ENCODE results near the gene EBLN2. TPM values are rescaled to one million over a fixed set of nuclear protein-coding genes. Genes with fewer than 3 reads are reported as not detected.

Gene EBLN2
- total RNA-seq, 2 donors from 2014 or later = 3.1 to 4.0 TPM

DNA sequence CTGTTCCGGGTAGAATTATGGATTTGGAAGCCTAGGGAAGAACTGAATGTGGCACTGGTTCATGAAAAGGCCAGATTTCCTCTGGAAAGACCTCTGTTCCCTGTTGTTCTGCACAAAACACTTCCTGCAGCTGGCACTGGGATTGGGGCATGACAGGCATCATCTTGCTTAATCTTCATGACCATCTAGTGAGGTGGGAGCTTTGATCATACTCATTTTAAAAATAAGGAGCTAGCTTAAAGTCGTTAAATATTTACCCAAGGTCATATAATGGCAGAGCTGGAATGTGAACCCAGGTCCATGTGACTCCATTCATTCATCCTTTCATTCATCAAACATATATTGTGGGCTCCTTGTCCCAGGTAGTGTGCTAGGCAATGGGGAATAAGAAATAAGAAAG is 40.4 kb downstream of the EBLN2 start:
- TF ChIP-seq, protein P1, sequence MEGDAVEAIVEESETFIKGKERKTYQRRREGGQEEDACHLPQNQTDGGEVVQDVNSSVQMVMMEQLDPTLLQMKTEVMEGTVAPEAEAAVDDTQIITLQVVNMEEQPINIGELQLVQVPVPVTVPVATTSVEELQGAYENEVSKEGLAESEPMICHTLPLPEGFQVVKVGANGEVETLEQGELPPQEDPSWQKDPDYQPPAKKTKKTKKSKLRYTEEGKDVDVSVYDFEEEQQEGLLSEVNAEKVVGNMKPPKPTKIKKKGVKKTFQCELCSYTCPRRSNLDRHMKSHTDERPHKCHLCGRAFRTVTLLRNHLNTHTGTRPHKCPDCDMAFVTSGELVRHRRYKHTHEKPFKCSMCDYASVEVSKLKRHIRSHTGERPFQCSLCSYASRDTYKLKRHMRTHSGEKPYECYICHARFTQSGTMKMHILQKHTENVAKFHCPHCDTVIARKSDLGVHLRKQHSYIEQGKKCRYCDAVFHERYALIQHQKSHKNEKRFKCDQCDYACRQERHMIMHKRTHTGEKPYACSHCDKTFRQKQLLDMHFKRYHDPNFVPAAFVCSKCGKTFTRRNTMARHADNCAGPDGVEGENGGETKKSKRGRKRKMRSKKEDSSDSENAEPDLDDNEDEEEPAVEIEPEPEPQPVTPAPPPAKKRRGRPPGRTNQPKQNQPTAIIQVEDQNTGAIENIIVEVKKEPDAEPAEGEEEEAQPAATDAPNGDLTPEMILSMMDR (IDR thresholded peaks at IDR 0.05) = no peak
- no peaks in the 10 kb centered on the region for H3K27me3 ChIP-seq
- no peak for DNase-seq
- H3K4me3 ChIP-seq = no peak overlapping the region
- H3K9me3 ChIP-seq = no peaks in the 10 kb centered on the region
- no peak overlapping the region for H3K27ac ChIP-seq
- intact Hi-C loops (cut with DNase I) = loop anchor here (2.0 to 5.0 kb wide), 3 partner anchors 333 to 750 kb away; no protein-coding TSS in a partner anchor
- no peak overlapping the region for H3K9ac ChIP-seq (ENCODE audit: low read depth in 2 of 2, low read length in 2 of 2)
- no peaks in the 10 kb centered on the region for H3K36me3 ChIP-seq
- H3K4me1 ChIP-seq = no peaks in the 10 kb centered on the region

DNA sequence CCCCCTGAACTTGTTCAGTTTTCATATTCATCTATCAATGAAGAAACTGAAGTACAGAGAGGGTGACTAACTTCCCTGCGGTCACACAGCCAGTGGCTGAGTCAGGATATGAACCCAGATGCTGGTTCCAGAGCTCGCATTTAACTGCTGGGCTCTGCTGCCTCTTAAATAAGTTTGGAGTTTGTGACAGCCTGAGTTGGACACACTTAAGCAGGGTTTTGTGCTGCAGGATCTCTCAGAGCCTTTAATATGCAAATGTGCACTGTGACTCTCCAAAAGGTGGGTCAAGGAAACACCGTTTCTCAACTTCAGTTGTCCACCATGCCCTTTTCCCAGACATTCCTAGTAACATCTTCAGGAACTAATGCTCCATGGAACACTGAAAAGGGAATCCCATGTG is 45.8 kb downstream of the EBLN2 start:
- H3K4me3 ChIP-seq = no peak overlapping the region
- DNase-seq = no peak
- H3K9me3 ChIP-seq = no peaks in the 10 kb centered on the region
- H3K27ac ChIP-seq = no peak overlapping the region
- no peaks in the 10 kb centered on the region for H3K4me1 ChIP-seq
- intact Hi-C loops (cut with DNase I) = no loop called here
- no peak overlapping the region for H3K9ac ChIP-seq (ENCODE audit: low read depth in 2 of 2, low read length in 2 of 2)
- no peaks in the 10 kb centered on the region for H3K27me3 ChIP-seq
- no peaks in the 10 kb centered on the region for H3K36me3 ChIP-seq
- TF ChIP-seq, protein P1 (IDR thresholded peaks at IDR 0.05) = no peak

DNA sequence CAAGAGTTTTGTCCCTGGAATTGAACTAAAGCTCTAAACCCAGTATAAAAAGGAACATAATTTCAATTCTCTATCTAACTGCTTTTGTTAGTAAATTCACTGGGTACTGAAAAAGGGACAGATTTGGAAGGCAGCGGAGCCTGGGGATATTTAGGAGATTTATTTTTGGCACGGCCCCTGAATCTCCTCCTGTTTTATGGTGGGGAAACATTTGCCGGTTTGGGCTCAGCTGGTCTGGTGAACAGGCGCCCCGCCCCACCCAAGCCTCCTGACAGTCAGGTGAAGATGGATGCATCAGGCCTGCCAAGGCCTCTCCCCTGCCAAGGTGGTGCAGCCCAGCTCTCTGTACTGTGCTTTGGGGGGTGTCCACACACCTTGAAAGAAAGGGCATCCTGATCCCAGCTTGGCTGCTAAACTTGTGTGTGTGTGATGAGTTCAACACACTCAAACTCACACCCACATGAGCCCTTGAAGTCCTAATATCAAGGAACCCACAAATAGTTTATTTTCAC is 46.3 kb downstream of the EBLN2 start:
- intact Hi-C loops (cut with DNase I) = no loop called here

DNA sequence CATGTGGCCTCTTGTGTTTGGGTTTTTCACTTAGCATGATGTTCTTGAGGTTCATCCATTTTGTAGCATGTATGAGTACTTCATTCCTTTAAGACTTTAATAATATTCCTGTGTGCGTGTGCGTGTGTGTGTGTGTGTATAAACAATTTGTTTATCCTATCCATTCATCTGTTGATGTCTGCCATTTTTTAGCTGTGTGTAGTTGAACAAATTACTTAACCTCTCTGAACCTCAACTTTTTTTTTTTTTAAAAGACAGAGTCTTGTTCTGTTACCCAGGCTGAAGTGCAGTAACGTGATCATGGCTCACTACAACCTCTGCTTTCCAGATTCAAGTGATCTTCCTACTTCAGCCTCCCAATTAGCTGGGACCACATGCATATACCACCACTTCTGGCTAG is 47.3 kb downstream of the EBLN2 start:
- Histone ChIP-seq H3K36me3 (no peaks in the 10 kb centered on the region), H3K9me3 (no peaks in the 10 kb centered on the region), H3K4me3 (no peak overlapping the region), H3K27me3 (no peaks in the 10 kb centered on the region), H3K27ac (no peak overlapping the region), H3K4me1 (no peaks in the 10 kb centered on the region), H3K9ac (ENCODE audit: low read depth in 2 of 2, low read length in 2 of 2) (no peak overlapping the region)
- no peak for DNase-seq
- intact Hi-C loops (cut with DNase I) = no loop called here
- TF ChIP-seq, protein P1 (IDR thresholded peaks at IDR 0.05) = no peak

More for the DNA sequence above, 46.3 kb downstream of the EBLN2 start:
- DNase-seq = no peak
- H3K36me3 ChIP-seq = no peaks in the 10 kb centered on the region
- TF ChIP-seq, protein P1 (IDR thresholded peaks at IDR 0.05) = no peak
- no peaks in the 10 kb centered on the region for H3K9me3 ChIP-seq
- H3K9ac ChIP-seq (ENCODE audit: low read depth in 2 of 2, low read length in 2 of 2) = no peak overlapping the region
- no peak overlapping the region for H3K4me3 ChIP-seq
- H3K27me3 ChIP-seq = no peaks in the 10 kb centered on the region
- H3K4me1 ChIP-seq = no peaks in the 10 kb centered on the region
- H3K27ac ChIP-seq = no peak overlapping the region

DNA sequence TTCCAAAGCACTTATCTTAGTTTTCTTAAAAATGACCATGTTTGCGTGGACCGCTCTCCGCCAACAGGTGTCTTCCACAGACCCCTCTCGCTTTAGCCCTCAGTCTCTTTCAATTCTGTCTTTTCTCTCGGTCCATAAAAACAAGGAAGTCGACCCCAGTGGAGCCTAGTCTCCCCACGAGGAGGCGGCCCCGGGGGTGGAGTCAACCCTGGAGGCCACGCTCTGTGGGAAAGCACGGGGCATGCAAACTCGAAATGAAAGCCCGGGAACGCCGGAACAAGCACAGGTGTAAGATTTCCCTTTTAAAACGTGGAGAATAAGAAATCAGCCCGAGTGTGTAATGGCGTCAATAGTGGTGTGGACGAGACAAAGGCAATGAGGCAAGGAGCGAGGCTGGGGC is 49.1 kb downstream of the EBLN2 start:
- intact Hi-C loops (cut with DNase I) = no loop called here
- Histone ChIP-seq H3K9ac (ENCODE audit: low read depth in 2 of 2, low read length in 2 of 2) (no peak overlapping the region), H3K36me3 (no peaks in the 10 kb centered on the region), H3K4me3 (no peak overlapping the region), H3K27ac (no peak overlapping the region), H3K4me1 (no peaks in the 10 kb centered on the region), H3K27me3 (no peaks in the 10 kb centered on the region), H3K9me3 (no peaks in the 10 kb centered on the region)
- no peak for DNase-seq
- TF ChIP-seq, protein P1 (IDR thresholded peaks at IDR 0.05) = no peak

Other genes starting within 250 kb of the EBLN2 start
- gene SHQ1, start 213.2 kb upstream of the EBLN2 start, total RNA-seq = 10 to 100 TPM; 10.9 to 25.0 TPM
- 1 to 10 TPM; 7.3 to 8.4 TPM for gene GXYLT2, start 173.6 kb upstream of the EBLN2 start, total RNA-seq
- 10 to 100 TPM; 60.3 to 92.9 TPM for gene PPP4R2, start 64.8 kb upstream of the EBLN2 start, total RNA-seq